ENCODE measurements around the gene SRRM3. TPM values are rescaled to one million over a fixed set of nuclear protein-coding genes. Genes with fewer than 3 reads are reported as not detected.

SRRM3 gene
- total RNA-seq, 3 donors from 2014 or later (not counting 1 experiment from before 2014, with no cell fraction given) = not detected

DNA sequence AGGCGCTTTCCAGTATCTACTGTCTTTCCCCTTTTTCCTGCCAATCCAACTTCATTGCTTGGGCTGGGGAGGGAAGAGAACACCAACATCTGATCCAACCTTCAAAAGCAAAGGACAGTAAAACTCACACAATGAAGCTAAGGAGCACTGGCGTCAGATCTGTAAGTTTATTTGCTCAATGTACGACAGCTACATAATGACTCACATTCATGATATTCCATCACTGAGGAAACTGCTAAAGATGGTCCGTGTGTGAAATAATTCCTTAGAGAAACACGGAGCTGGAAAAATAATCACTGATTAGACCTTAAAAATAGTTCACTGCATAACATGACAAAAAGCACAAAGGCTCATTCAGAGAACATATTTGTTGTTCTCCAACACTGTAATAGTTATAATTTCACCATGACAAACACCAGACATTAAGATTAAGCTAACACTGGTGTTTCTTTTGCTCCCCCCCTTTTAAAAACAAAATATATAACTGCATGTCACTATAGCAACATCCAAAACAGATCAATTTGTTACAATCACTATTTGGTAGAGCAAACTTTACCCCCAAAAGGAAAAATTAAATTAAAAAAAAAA is 125.0 kb downstream of the SRRM3 start:
- Histone ChIP-seq H3K36me3 (ENCODE audit: control insufficient read depth, insufficient read depth, low read length) (peaks cover 26% of the 10 kb centered on the region), H3K27me3 (ENCODE audit: control insufficient read depth, insufficient read depth, low read length) (no peaks in the 10 kb centered on the region)
- H3K27ac Mint-ChIP-seq = no peak overlapping the region

DNA sequence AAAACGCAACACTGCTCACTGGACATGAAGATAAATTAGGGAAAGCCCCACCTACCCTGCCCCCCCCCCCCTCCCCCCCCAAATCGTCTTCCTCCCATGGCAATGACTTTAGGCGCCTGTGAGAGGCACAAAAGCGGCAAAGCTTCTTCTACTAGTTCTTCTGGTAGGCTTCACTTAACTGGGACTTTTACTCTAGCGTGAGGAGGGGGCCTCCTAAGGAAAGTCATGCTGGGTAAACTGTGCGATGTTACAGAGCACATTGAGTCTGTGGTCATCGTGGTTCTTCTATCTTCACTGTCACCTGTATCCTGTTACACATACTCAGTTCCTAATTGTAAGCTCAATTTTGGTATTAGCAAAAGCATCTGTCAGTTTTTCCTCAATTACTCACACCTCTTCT is 125.9 kb downstream of the SRRM3 start:
- Mint-ChIP-seq H3K36me3 (peaks cover 24% of the 10 kb centered on the region), H3K27ac (peak overlapping the region in 1 of 2 donors; percentile 15), H3K4me1 (peaks cover 21 to 39% of the 10 kb centered on the region in 2 donors), H3K9me3 (no peaks in the 10 kb centered on the region), H3K4me3 (no peak overlapping the region), H3K27me3 (ENCODE audit: low read depth in 2 of 2) (no peaks in the 10 kb centered on the region)
- ATAC-seq (peak in 2 of 3 donors; percentile 21 to 47), DNase-seq (no peak)
- Histone ChIP-seq H3K9me3 (ENCODE audit: control insufficient read depth, insufficient read depth, low read length) (no peaks in the 10 kb centered on the region), H3K4me1 (ENCODE audit: control insufficient read depth, insufficient read depth, low read length) (no peaks in the 10 kb centered on the region), H3K36me3 (ENCODE audit: control insufficient read depth, insufficient read depth, low read length) (peaks cover 26% of the 10 kb centered on the region), H3K27me3 (ENCODE audit: control insufficient read depth, insufficient read depth, low read length) (no peaks in the 10 kb centered on the region), H3K4me3 (ENCODE audit: low read length) (no peak overlapping the region), H3K27ac (ENCODE audit: low read length) (no peak overlapping the region)
- TF ChIP-seq, protein P1, sequence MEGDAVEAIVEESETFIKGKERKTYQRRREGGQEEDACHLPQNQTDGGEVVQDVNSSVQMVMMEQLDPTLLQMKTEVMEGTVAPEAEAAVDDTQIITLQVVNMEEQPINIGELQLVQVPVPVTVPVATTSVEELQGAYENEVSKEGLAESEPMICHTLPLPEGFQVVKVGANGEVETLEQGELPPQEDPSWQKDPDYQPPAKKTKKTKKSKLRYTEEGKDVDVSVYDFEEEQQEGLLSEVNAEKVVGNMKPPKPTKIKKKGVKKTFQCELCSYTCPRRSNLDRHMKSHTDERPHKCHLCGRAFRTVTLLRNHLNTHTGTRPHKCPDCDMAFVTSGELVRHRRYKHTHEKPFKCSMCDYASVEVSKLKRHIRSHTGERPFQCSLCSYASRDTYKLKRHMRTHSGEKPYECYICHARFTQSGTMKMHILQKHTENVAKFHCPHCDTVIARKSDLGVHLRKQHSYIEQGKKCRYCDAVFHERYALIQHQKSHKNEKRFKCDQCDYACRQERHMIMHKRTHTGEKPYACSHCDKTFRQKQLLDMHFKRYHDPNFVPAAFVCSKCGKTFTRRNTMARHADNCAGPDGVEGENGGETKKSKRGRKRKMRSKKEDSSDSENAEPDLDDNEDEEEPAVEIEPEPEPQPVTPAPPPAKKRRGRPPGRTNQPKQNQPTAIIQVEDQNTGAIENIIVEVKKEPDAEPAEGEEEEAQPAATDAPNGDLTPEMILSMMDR (IDR thresholded peaks at IDR 0.05) = no peak
- WGBS (ENCODE audit: insufficient coverage) = 27% methylated on average over 3 of the region's 7 CpGs
- intact Hi-C loops (cut with micrococcal nuclease) = no loop called here

More for the DNA sequence above, 125.0 kb downstream of the SRRM3 start:
- TF ChIP-seq, protein P1 (IDR thresholded peaks at IDR 0.05) = no peak
- Mint-ChIP-seq H3K4me3 (no peak overlapping the region), H3K9me3 (no peaks in the 10 kb centered on the region), H3K27me3 (ENCODE audit: low read depth in 2 of 2) (no peaks in the 10 kb centered on the region), H3K36me3 (peaks cover 24% of the 10 kb centered on the region), H3K4me1 (peaks cover 21 to 34% of the 10 kb centered on the region in 2 donors)
- no peaks in the 10 kb centered on the region for H3K4me1 ChIP-seq (ENCODE audit: control insufficient read depth, insufficient read depth, low read length)
- ATAC-seq = no peak
- no peak overlapping the region for H3K4me3 ChIP-seq (ENCODE audit: low read length)
- no peak for DNase-seq
- WGBS (ENCODE audit: insufficient coverage) = 100% methylated on average over 5 of the region's 5 CpGs
- no peak overlapping the region for H3K27ac ChIP-seq (ENCODE audit: low read length)
- H3K9me3 ChIP-seq (ENCODE audit: control insufficient read depth, insufficient read depth, low read length) = no peaks in the 10 kb centered on the region
- intact Hi-C loops (cut with micrococcal nuclease) = no loop called here

DNA sequence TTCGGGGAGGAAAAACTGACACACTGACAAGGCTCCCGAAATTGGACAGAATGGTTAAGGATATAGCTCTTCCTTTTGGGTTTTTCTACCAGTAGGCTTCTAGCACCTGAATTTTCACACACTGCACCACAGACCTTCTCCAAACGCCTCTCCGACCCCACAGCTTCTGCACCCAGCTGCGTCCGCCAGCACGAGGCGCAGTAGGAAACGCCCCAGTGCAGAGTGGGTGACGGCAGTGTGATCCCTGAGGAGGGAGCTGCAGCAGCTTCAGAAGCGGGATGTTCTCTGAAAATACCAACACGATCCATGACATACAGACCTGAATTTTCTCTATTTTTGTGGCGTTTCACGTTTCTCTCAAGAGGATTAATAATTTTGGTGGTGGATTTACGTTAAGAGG is 126.7 kb downstream of the SRRM3 start:
- Histone ChIP-seq H3K27ac (ENCODE audit: low read length) (no peak overlapping the region), H3K36me3 (ENCODE audit: control insufficient read depth, insufficient read depth, low read length) (peaks cover 26% of the 10 kb centered on the region), H3K27me3 (ENCODE audit: control insufficient read depth, insufficient read depth, low read length) (no peaks in the 10 kb centered on the region), H3K9me3 (ENCODE audit: control insufficient read depth, insufficient read depth, low read length) (no peaks in the 10 kb centered on the region), H3K4me1 (ENCODE audit: control insufficient read depth, insufficient read depth, low read length) (no peaks in the 10 kb centered on the region), H3K4me3 (ENCODE audit: low read length) (no peak overlapping the region)
- WGBS (ENCODE audit: insufficient coverage) = 71% methylated on average over 10 of the region's 15 CpGs
- Mint-ChIP-seq H3K4me3 (no peak overlapping the region), H3K36me3 (peaks cover 24% of the 10 kb centered on the region), H3K27ac (no peak overlapping the region), H3K27me3 (ENCODE audit: low read depth in 2 of 2) (no peaks in the 10 kb centered on the region), H3K9me3 (no peaks in the 10 kb centered on the region), H3K4me1 (peaks cover 21 to 36% of the 10 kb centered on the region in 2 donors)
- TF ChIP-seq, protein P1 (IDR thresholded peaks at IDR 0.05) = no peak
- DNase-seq (no peak), ATAC-seq (no peak)
- intact Hi-C loops (cut with micrococcal nuclease) = no loop called here

DNA sequence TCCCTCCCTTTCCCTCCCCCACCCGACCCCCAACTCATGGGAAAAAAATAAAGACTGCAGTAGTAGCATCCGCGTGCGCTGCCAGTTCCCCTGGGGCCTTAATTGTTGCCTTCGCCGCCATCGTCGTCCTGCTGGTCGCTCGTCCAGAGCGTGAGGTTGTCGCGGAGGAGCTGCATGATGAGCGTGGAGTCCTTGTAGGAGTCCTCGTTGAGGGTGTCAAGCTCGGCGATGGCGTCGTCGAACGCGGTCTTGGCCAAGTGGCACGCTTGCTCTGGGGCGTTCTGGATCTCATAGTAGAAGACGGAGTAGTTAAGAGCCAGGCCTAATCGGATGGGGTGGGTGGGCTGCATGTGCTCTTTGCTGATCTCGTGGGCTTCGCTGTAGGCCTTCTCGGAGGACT is 127.8 kb downstream of the SRRM3 start:
- 95% methylated on average over 29 of the region's 29 CpGs for WGBS (ENCODE audit: insufficient coverage)
- Histone ChIP-seq H3K4me3 (ENCODE audit: low read length) (no peak overlapping the region), H3K36me3 (ENCODE audit: control insufficient read depth, insufficient read depth, low read length) (peaks cover 26% of the 10 kb centered on the region), H3K4me1 (ENCODE audit: control insufficient read depth, insufficient read depth, low read length) (no peaks in the 10 kb centered on the region), H3K27ac (ENCODE audit: low read length) (no peak overlapping the region), H3K9me3 (ENCODE audit: control insufficient read depth, insufficient read depth, low read length) (no peaks in the 10 kb centered on the region), H3K27me3 (ENCODE audit: control insufficient read depth, insufficient read depth, low read length) (no peaks in the 10 kb centered on the region)
- ATAC-seq = no peak
- H3K9me3 Mint-ChIP-seq = no peaks in the 10 kb centered on the region
- H3K27me3 Mint-ChIP-seq (ENCODE audit: low read depth in 2 of 2) = no peaks in the 10 kb centered on the region
- TF ChIP-seq, protein P1 (IDR thresholded peaks at IDR 0.05) = no peak
- peak overlapping the region in 1 of 2 donors; percentile 32 for H3K27ac Mint-ChIP-seq
- peaks cover 21 to 42% of the 10 kb centered on the region in 2 donors for H3K4me1 Mint-ChIP-seq
- intact Hi-C loops (cut with micrococcal nuclease) = no loop called here
- no peak for DNase-seq
- H3K4me3 Mint-ChIP-seq = no peak overlapping the region
- peaks cover 24% of the 10 kb centered on the region for H3K36me3 Mint-ChIP-seq

Data from natural killer cell (primary cell).